ENCODE measurements around the gene LIFR.
A peak's percentile ranks its signal among the peaks of the same experiment; 100 is the strongest.

LIFR gene

GRCh38 chr5:38551030-38552017 lies 5.1 kb downstream of the LIFR start:
- H3K27me3 Mint-ChIP-seq (ENCODE audit: low read depth): no peaks in the 10 kb centered on the region
- H3K4me1 Mint-ChIP-seq: peaks cover 47% of the 10 kb centered on the region
- TF ChIP-seq, protein P1, sequence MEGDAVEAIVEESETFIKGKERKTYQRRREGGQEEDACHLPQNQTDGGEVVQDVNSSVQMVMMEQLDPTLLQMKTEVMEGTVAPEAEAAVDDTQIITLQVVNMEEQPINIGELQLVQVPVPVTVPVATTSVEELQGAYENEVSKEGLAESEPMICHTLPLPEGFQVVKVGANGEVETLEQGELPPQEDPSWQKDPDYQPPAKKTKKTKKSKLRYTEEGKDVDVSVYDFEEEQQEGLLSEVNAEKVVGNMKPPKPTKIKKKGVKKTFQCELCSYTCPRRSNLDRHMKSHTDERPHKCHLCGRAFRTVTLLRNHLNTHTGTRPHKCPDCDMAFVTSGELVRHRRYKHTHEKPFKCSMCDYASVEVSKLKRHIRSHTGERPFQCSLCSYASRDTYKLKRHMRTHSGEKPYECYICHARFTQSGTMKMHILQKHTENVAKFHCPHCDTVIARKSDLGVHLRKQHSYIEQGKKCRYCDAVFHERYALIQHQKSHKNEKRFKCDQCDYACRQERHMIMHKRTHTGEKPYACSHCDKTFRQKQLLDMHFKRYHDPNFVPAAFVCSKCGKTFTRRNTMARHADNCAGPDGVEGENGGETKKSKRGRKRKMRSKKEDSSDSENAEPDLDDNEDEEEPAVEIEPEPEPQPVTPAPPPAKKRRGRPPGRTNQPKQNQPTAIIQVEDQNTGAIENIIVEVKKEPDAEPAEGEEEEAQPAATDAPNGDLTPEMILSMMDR (IDR thresholded peaks at IDR 0.05; ENCODE audit: unreplicated experiment in 3 of 3): peak; percentile 50 to 66 (median 50)
- H3K27ac Mint-ChIP-seq: peak overlapping the region; percentile 8 to 67 (median 47)
- no peaks in the 10 kb centered on the region for H3K9me3 Mint-ChIP-seq
- no peaks in the 10 kb centered on the region for H3K36me3 Mint-ChIP-seq (ENCODE audit: low read depth)
- peak overlapping the region in 1 of 3 experiments; percentile 31 for H3K4me3 Mint-ChIP-seq

DNA sequence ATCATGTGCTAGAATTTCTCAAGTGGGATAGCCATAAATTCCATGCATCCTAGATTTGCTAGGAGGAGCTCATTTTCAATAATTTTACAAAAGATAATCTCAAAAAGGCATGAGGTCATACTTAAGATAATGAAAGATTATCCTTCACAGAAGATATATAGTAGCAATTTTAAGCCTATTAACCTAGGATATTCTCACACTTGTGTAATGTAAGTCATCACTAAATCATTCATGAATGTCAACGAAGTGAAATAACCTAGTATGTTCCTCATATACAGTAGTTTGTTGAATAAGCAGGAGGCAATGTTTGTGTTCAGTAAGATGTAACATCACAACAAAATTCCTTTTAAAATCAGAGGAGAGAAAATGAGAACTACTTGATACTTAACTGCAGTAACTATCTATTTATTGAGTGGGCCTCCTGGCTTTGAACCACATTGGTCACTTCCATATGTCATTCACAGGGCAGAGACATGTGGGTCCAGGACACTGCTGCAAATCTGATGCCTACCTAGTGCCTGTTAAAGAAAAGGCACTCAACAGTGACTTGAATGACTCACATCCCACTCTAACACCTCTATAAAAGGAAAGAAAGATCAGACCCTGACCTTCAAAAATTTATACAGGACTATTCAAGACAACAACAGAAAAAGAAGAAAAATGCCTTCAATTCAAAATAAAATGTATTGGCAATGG lies 8.2 kb downstream of the LIFR start:
- TF ChIP-seq, protein P1 (IDR thresholded peaks at IDR 0.05; ENCODE audit: unreplicated experiment in 3 of 3): no peak
- Mint-ChIP-seq H3K9me3 (no peaks in the 10 kb centered on the region), H3K4me3 (no peak overlapping the region), H3K27ac (peak overlapping the region in 2 of 3 experiments; percentile 6 to 19), H3K4me1 (peaks cover 31% of the 10 kb centered on the region), H3K36me3 (ENCODE audit: low read depth) (peaks cover 5% of the 10 kb centered on the region), H3K27me3 (ENCODE audit: low read depth) (no peaks in the 10 kb centered on the region)

DNA sequence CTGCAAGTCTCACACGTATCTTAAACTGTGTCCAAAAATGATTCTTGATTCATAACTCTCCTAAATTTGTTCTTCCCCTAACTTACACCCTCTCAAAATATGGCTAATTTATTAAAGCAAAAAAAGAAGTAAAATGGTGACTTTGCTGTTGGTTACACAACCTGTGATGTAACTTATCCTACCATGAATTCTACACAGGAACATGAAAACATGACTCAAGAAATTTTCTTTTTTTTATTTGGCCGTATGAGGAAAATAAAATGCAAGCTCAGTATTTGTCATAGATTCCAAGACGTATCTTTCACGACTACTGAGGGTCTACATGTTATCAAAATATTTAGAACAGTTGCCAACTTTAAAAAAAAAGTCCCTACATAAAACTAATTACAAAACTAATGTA lies 9.2 kb downstream of the LIFR start:
- Mint-ChIP-seq H3K27me3 (ENCODE audit: low read depth) (no peaks in the 10 kb centered on the region), H3K36me3 (ENCODE audit: low read depth) (peaks cover 5% of the 10 kb centered on the region), H3K4me1 (peaks cover 24% of the 10 kb centered on the region), H3K4me3 (no peak overlapping the region), H3K9me3 (no peaks in the 10 kb centered on the region), H3K27ac (no peak overlapping the region)
- TF ChIP-seq, protein P1 (IDR thresholded peaks at IDR 0.05; ENCODE audit: unreplicated experiment in 3 of 3): no peak

GRCh38 chr5:38546691-38547146 lies 9.7 kb downstream of the LIFR start:
- TF ChIP-seq, protein P1 (IDR thresholded peaks at IDR 0.05; ENCODE audit: unreplicated experiment in 3 of 3): no peak
- peaks cover 21% of the 10 kb centered on the region for H3K4me1 Mint-ChIP-seq
- no peaks in the 10 kb centered on the region for H3K9me3 Mint-ChIP-seq
- H3K27me3 Mint-ChIP-seq (ENCODE audit: low read depth): no peaks in the 10 kb centered on the region
- peaks cover 5% of the 10 kb centered on the region for H3K36me3 Mint-ChIP-seq (ENCODE audit: low read depth)
- no peak overlapping the region for H3K4me3 Mint-ChIP-seq
- H3K27ac Mint-ChIP-seq: peak overlapping the region in 2 of 3 experiments; percentile 43 to 46

DNA sequence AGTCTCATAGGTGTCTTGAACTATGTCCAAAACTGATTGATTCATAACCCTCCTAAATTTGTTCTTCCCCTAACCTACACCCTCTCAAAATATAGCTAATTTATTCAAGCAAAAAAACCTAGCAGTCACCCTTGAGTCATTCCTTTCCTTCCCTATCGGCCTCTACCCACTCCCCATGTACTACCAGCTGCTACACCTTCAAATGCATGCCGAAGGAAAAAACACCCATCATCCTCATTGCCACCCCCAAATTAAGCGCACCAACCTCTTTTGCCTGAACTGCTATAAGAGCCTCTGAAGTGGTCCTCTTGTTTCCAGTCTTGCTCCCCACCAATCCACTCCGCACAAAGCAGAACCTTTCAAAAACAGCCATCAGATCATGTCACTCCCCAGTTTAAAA lies 12.6 kb downstream of the LIFR start:
- TF ChIP-seq, protein P1 (IDR thresholded peaks at IDR 0.05; ENCODE audit: unreplicated experiment in 3 of 3): no peak
- H3K27me3 Mint-ChIP-seq (ENCODE audit: low read depth): no peaks in the 10 kb centered on the region
- H3K9me3 Mint-ChIP-seq: no peaks in the 10 kb centered on the region
- peaks cover 5% of the 10 kb centered on the region for H3K36me3 Mint-ChIP-seq (ENCODE audit: low read depth)
- peaks cover 22% of the 10 kb centered on the region for H3K4me1 Mint-ChIP-seq
- H3K27ac Mint-ChIP-seq: no peak overlapping the region
- H3K4me3 Mint-ChIP-seq: no peak overlapping the region
